WTC11 (cell line): ENCODE data around the gene NBPF1. TPM values are rescaled to one million over a fixed set of nuclear protein-coding genes. Genes with fewer than 3 reads are reported as not detected.
"Not testable (repeated sequence)": the region's sequence is repeated elsewhere in the genome, so short reads cannot be mapped to it uniquely, and the experiment has no call there.

Experiments
- ATAC-seq: fragments of 200-7000 bp; cut with Tn5 transposase; 2 replicates; pipeline ENCODE4 v1.10.0; 2021; ENCODE audit warnings: mild to moderate bottlenecking, moderate library complexity
- CTCF ChIA-PET: fragments of 300-600 bp; sonication (Branson Sonifier 250); formaldehyde crosslinking; loops from one replicate; lab custom pipeline; 2021; ENCODE audit warnings: antibody characterized with exemption; lab: Charles Lee
- POLR2A ChIA-PET: fragments of 350-600 bp; sonication (Branson Sonifier 250); formaldehyde crosslinking; loops from one replicate; lab custom pipeline; 2021; ENCODE audit warnings: antibody characterized with exemption; lab: Charles Lee
- DNase-seq: peaks from one replicate; pipeline ENCODE4 v3.0.0; 2021; ENCODE audit warnings: low spot score
- H3K27ac Mint-ChIP-seq: 2 replicates; pipeline ENCODE4 v1.8.0; 2021; ENCODE audit warnings: mixed read lengths
- H3K27me3 Mint-ChIP-seq: 2 replicates; pipeline ENCODE4 v1.8.0; 2021; ENCODE audit warnings: low read depth, mild to moderate bottlenecking, moderate library complexity, mixed read lengths
- H3K36me3 Mint-ChIP-seq: 2 replicates; pipeline ENCODE4 v1.8.0; 2021; ENCODE audit warnings: mixed read lengths
- H3K4me1 Mint-ChIP-seq: 2 replicates; pipeline ENCODE4 v1.8.0; 2022; ENCODE audit warnings: mixed read lengths
- H3K4me3 Mint-ChIP-seq: 2 replicates; pipeline ENCODE4 v1.8.0; 2021; ENCODE audit warnings: mild to moderate bottlenecking, moderate library complexity, mixed read lengths
- H3K9me3 Mint-ChIP-seq: 2 replicates; pipeline ENCODE4 v1.8.0; 2021; ENCODE audit warnings: mixed read lengths
- HMGXB4 ChIP-seq: sonication (generic); formaldehyde crosslinking; IDR thresholded peaks from 2 replicates; pipeline ENCODE4 v1.8.1; 2023; ENCODE audit warnings: mild to moderate bottlenecking, moderate library complexity, missing genetic modification reagents
- TEAD1 ChIP-seq: sonication (generic); formaldehyde crosslinking; IDR thresholded peaks from 2 replicates; pipeline ENCODE4 v1.8.0; 2022; ENCODE audit warnings: mild to moderate bottlenecking, missing genetic modification reagents
- ZNF423 ChIP-seq: fragments of 250-450 bp; sonication (Bioruptor Pico); IDR thresholded peaks from 2 replicates; pipeline ENCODE4 v2.1.2; 2022; ENCODE audit warnings: mild to moderate bottlenecking, moderate library complexity
- total RNA-seq: library from RNA; stranded (reverse); gene quantifications from 3 replicates; pipeline ENCODE4 v1.2.3, GENCODE V29; 2021

NBPF1 gene
- total RNA-seq, 1 experiment from 2014 or later = 18.3 TPM

- TF ChIP-seq HMGXB4 = peak; percentile 53; the same call in 1 of the 2 replicates
- peak; percentile 55 for DNase-seq
- ATAC-seq, H3K27ac Mint-ChIP-seq, POLR2A ChIA-PET, H3K36me3 Mint-ChIP-seq, H3K9me3 Mint-ChIP-seq: not testable (repeated sequence)
- CTCF ChIA-PET = interaction anchor here (1.1 kb wide), 1 partner anchor 85 kb away, joined by 3 read pairs; no protein-coding TSS in a partner anchor
- peaks cover 32% of the 10 kb centered on the region for H3K4me1 Mint-ChIP-seq
- peak overlapping the region; percentile 91 for H3K4me3 Mint-ChIP-seq
- H3K27me3 Mint-ChIP-seq = peaks cover 52% of the 10 kb centered on the region
Observed at GRCh38 chr1:16535487-16535886, 77.9 kb downstream of the NBPF1 start.

- Mint-ChIP-seq H3K27ac (peak overlapping the region; percentile 91), H3K4me1 (peaks cover 30% of the 10 kb centered on the region), H3K27me3 (peaks cover 52% of the 10 kb centered on the region), H3K4me3 (peak overlapping the region; percentile 91)
- POLR2A ChIA-PET, H3K36me3 Mint-ChIP-seq, H3K9me3 Mint-ChIP-seq: not testable (repeated sequence)
- DNase-seq (peak; percentile 99), ATAC-seq (peak; percentile 92)
- TF ChIP-seq ZNF423 (CRISPR knock-in tag) (peak; percentile 19; the same call in 1 of the 2 replicates), HMGXB4 (peak; percentile 47; the same call in 1 of the 2 replicates)
- CTCF ChIA-PET = interaction anchor here (1.1 kb wide), 1 partner anchor 86 kb away, joined by 3 read pairs; no protein-coding TSS in a partner anchor
Observed at GRCh38 chr1:16534829-16535456, 78.4 kb downstream of the NBPF1 start.

- H3K9me3 Mint-ChIP-seq, ATAC-seq, H3K27ac Mint-ChIP-seq, POLR2A ChIA-PET, DNase-seq, H3K36me3 Mint-ChIP-seq: not testable (repeated sequence)
- Mint-ChIP-seq H3K4me3 (peak overlapping the region; percentile 91), H3K4me1 (peaks cover 30% of the 10 kb centered on the region), H3K27me3 (peaks cover 52% of the 10 kb centered on the region)
- CTCF ChIA-PET = interaction anchor here (1.1 kb wide), 1 partner anchor 87 kb away, joined by 3 read pairs; no protein-coding TSS in a partner anchor
Observed at GRCh38 chr1:16534239-16534828, 79.0 kb downstream of the NBPF1 start.

GRCh38 chr1:16532235-16532991 lies 81.0 kb downstream of the NBPF1 start:
- ChIA-PET CTCF (interaction anchor here (1.5 kb wide), 1 partner anchor 11 kb away, joined by 7 read pairs; no protein-coding TSS in a partner anchor), POLR2A (interaction anchor here (0.8 kb wide), 1 partner anchor 12 kb away, joined by 4 read pairs; no protein-coding TSS in a partner anchor)
- H3K4me3 Mint-ChIP-seq = peak overlapping the region; percentile 82
- not testable (repeated sequence) for H3K9me3 Mint-ChIP-seq, H3K36me3 Mint-ChIP-seq, H3K27ac Mint-ChIP-seq, ATAC-seq
- H3K27me3 Mint-ChIP-seq = peaks cover 64% of the 10 kb centered on the region
- peak; percentile 35; the same call in 1 of the 2 replicates for TF ChIP-seq HMGXB4
- TF ChIP-seq TEAD1 = peak; percentile 26; the same call in 1 of the 2 replicates
- H3K4me1 Mint-ChIP-seq = peaks cover 23% of the 10 kb centered on the region
- DNase-seq = peak; percentile 77

- H3K27ac Mint-ChIP-seq, H3K4me3 Mint-ChIP-seq, H3K36me3 Mint-ChIP-seq, H3K9me3 Mint-ChIP-seq, DNase-seq, ATAC-seq, CTCF ChIA-PET, POLR2A ChIA-PET: not testable (repeated sequence)
- H3K4me1 Mint-ChIP-seq = peaks cover 10% of the 10 kb centered on the region
- peaks cover 35% of the 10 kb centered on the region for H3K27me3 Mint-ChIP-seq
Observed at GRCh38 chr1:16528338-16528737, 85.0 kb downstream of the NBPF1 start.

- H3K27ac Mint-ChIP-seq, POLR2A ChIA-PET, CTCF ChIA-PET, H3K9me3 Mint-ChIP-seq, H3K4me1 Mint-ChIP-seq, H3K36me3 Mint-ChIP-seq, DNase-seq, ATAC-seq, H3K4me3 Mint-ChIP-seq: not testable (repeated sequence)
- H3K27me3 Mint-ChIP-seq = peaks cover 35% of the 10 kb centered on the region
Observed at GRCh38 chr1:16525769-16526168, 87.6 kb downstream of the NBPF1 start.

- H3K4me1 Mint-ChIP-seq, H3K36me3 Mint-ChIP-seq, H3K27ac Mint-ChIP-seq, DNase-seq, POLR2A ChIA-PET, ATAC-seq, H3K9me3 Mint-ChIP-seq: not testable (repeated sequence)
- peak overlapping the region; percentile 96 for H3K4me3 Mint-ChIP-seq
- CTCF ChIA-PET = interaction anchor here (0.7 to 1.3 kb wide), 5 partner anchors 9 to 99 kb away, joined by 3 to 7 read pairs (median 4); partner anchors contain the start of gene NBPF1
- H3K27me3 Mint-ChIP-seq = peaks cover 39% of the 10 kb centered on the region
Observed at GRCh38 chr1:16521679-16522078, 91.7 kb downstream of the NBPF1 start.
